Thoracic aorta (tissue), 2 donors: ENCODE results near the gene C1orf185. TPM values are rescaled to one million over a fixed set of nuclear protein-coding genes. Genes with fewer than 3 reads are reported as not detected.

Experiments
- ATAC-seq: fragments of 150-250 bp; one replicate; pipeline ENCODE4 v1.8.0; 2017; ENCODE audit warnings: low read depth; ENCODE audit not compliant: insufficient number of reproducible peaks, low FRiP score
- DNase-seq: peaks from one replicate; pipeline ENCODE4 v3.0.0-alpha.2; 2020; ENCODE audit warnings: low spot score
- H3K27ac ChIP-seq, 2 donors: fragments of 200-600 bp; sonication (generic); 1 replicate in 1 of 2; 2 replicates in 1 of 2; pipeline ENCODE4 v1.5.1; 2016; ENCODE audit warnings: mild to moderate bottlenecking in 2 of 2, moderate library complexity in 2 of 2
- H3K27me3 ChIP-seq: fragments of 200-600 bp; sonication (generic); replicated peaks from 2 replicates; pipeline ENCODE4 v1.6.0; 2016; ENCODE audit warnings: mild to moderate bottlenecking; ENCODE audit not compliant: insufficient read depth
- H3K36me3 ChIP-seq: fragments of 200-600 bp; sonication (generic); one replicate; pipeline ENCODE4 v1.5.1; 2016
- H3K4me1 ChIP-seq, 2 donors: fragments of 200-600 bp; sonication (generic); 1 replicate in 1 of 2; 2 replicates in 1 of 2; pipeline versions ENCODE4 v1.5.1 to v1.6.0; 2016; ENCODE audit warnings: low read depth in 2 of 2, mild to moderate bottlenecking in 1 of 2; ENCODE audit not compliant: control insufficient read depth in 1 of 2
- H3K4me3 ChIP-seq: fragments of 200-600 bp; sonication (generic); 2 replicates; pipeline ENCODE4 v1.5.1; 2016; ENCODE audit warnings: mild to moderate bottlenecking
- H3K9me3 ChIP-seq: fragments of 200-600 bp; sonication (generic); 2 replicates; pipeline ENCODE4 v1.5.1; 2016
- total RNA-seq, 2 donors: library from RNA; depleted of rRNA; stranded (reverse); fragments of >200 nt; gene quantifications; one replicate each; pipeline versions ENCODE4 v1.1.0 to v1.2.3, GENCODE V29; 2016
- TF ChIP-seq, protein P1 (sequence below): fragments of 200-600 bp; sonication (generic); IDR thresholded peaks from one replicate; pipeline ENCODE4 v1.5.1; 2019; ENCODE audit warnings: antibody characterized with exemption

The C1orf185 gene
- not detected for total RNA-seq

DNA sequence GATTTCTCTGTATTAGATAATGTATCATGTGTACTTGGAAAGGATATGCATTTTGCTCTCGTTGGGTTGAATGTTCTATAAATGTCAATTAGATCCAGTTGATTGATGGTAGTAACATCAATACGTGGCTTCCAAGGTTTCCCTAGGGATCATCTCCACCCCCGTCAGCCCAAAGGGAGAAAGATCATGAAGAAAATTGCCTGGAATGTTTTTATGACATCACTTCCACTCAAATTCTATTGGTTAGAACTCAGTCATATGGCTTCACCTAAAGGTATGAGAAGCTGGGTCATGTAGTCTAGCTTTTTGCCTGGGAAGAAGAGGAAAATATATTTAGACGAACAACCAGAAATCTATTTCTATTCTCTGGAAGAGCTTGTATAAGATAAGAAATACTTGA lies at the start of gene C1orf185:
TSS of gene C1orf185 (plus strand) at position 253 of the 400 bp plus-strand sequence. CDS start at position 259, 6 bp downstream.
- Histone ChIP-seq H3K27ac (no peak within 1 kb of the TSS), H3K36me3 (no peaks in the 10 kb centered on the region), H3K9me3 (no peaks in the 10 kb centered on the region), H3K27me3 (no peaks in the 10 kb centered on the region), H3K4me1 (no peaks in the 10 kb centered on the region), H3K4me3 (no peak within 1 kb of the TSS)
- DNase-seq (no peak), ATAC-seq (no peak)
- TF ChIP-seq, protein P1, sequence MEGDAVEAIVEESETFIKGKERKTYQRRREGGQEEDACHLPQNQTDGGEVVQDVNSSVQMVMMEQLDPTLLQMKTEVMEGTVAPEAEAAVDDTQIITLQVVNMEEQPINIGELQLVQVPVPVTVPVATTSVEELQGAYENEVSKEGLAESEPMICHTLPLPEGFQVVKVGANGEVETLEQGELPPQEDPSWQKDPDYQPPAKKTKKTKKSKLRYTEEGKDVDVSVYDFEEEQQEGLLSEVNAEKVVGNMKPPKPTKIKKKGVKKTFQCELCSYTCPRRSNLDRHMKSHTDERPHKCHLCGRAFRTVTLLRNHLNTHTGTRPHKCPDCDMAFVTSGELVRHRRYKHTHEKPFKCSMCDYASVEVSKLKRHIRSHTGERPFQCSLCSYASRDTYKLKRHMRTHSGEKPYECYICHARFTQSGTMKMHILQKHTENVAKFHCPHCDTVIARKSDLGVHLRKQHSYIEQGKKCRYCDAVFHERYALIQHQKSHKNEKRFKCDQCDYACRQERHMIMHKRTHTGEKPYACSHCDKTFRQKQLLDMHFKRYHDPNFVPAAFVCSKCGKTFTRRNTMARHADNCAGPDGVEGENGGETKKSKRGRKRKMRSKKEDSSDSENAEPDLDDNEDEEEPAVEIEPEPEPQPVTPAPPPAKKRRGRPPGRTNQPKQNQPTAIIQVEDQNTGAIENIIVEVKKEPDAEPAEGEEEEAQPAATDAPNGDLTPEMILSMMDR, result no peak

DNA sequence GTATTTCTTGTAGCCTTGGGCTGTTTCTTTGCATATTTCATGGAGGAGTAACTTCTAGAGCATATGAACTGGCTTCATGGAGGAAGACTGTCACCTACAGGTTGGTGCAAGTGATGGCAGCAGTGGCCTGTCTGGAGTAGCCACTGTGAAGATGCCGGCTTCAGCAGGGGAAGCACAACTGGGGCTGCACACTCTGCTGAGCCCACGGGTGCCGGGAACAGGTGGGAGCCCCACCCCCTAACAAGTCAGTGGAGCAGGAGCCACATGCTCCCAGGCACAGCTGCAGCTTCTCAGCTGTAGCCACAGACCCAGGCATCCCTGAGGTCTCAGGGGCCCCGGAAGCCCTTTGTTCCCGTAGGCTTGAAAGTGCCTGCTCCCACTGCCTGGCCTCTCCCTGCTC lies 43.2 kb upstream of the C1orf185 start:
- Histone ChIP-seq H3K9me3 (peaks cover 3% of the 10 kb centered on the region), H3K4me3 (no peak overlapping the region), H3K27ac (no peak overlapping the region), H3K4me1 (no peaks in the 10 kb centered on the region), H3K27me3 (no peaks in the 10 kb centered on the region), H3K36me3 (no peaks in the 10 kb centered on the region)
- no peak for ATAC-seq
- DNase-seq, result no peak
- TF ChIP-seq, protein P1, result no peak

DNA sequence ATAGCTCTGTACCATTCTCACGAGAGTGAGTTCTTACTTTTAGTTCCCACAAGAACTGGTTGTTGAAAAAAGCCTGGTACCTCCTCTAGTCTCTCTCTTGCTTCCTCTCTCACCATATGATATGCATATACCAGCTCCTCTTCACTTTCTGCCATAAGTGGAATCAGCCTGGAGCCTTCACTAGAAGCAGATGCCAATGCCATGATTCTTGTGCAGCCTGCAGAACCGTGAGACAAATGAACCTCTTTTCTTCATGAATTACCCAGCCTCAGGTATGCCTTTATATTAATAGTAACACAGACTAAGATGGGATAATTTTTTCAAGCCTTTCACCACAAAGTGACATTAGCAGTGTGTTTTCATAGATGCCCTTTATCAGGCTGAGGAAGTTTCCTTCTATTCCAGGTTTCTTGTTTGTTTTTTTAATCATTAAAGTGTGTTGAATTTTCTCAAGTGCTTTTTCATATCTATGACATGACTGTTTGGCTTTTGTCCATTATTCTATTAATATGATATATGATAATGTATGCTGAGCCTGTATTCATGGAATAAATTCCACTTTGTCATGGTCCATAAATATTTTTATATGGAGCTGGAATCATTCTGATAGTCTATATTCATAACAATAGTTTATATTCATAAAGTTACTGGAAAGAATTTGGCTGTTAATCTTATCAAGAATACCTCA lies 40.7 kb upstream of the C1orf185 start:
- Histone ChIP-seq H3K4me3 (no peak overlapping the region), H3K27me3 (no peaks in the 10 kb centered on the region), H3K9me3 (peaks cover 3% of the 10 kb centered on the region), H3K27ac (no peak overlapping the region), H3K4me1 (no peaks in the 10 kb centered on the region), H3K36me3 (no peaks in the 10 kb centered on the region)
- no peak for ATAC-seq
- TF ChIP-seq, protein P1, result no peak
- DNase-seq, result no peak

DNA sequence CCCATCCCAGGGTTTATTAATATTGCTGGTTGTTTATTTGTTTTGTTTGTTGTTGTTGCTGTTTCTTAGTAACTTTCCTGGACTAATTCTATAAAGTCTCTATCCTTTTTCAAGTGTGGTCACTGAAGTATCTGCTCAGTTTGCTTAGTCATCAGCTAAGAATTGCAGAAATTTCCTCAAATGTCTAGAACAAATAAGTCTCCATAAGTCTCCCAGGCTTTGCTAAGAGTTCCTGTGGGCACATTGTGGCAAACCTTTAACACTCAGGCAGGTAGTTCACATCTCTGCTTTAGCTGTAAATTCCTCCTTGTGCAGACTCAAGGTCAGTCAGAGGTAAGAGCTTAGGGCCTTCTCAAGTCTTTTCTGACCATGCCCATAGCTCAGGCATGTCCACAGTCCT lies 38.9 kb upstream of the C1orf185 start:
- Histone ChIP-seq H3K4me1 (no peaks in the 10 kb centered on the region), H3K27ac (no peak overlapping the region), H3K36me3 (no peaks in the 10 kb centered on the region), H3K9me3 (no peaks in the 10 kb centered on the region), H3K4me3 (no peak overlapping the region), H3K27me3 (no peaks in the 10 kb centered on the region)
- DNase-seq (no peak), ATAC-seq (no peak)
- TF ChIP-seq, protein P1, result no peak

DNA sequence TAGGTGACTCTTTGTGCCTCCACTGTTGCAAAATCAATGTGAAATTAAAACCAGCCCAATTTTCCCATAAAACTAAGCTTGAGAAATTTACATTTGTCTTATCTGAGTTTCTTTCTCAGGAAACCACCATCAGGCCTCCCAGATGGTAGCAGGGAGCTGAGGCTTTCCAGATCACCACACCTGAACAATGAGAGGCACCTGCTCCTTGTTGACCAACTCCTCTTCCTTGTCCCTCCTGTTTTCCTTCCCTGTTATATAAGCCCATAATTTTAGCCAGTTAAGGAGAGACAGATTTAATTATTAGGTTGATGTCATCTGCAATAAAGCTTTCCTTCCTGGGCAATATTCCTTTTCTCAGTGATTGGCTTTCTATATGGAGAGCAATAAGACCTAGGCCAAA lies 32.0 kb upstream of the C1orf185 start:
- DNase-seq (no peak), ATAC-seq (no peak)
- no peak overlapping the region for H3K27ac ChIP-seq
- H3K4me1 ChIP-seq, result peaks cover 0 to 10% of the 10 kb centered on the region in 2 donors
- H3K4me3 ChIP-seq, result no peak overlapping the region
- no peaks in the 10 kb centered on the region for H3K27me3 ChIP-seq
- H3K9me3 ChIP-seq, result no peaks in the 10 kb centered on the region
- no peaks in the 10 kb centered on the region for H3K36me3 ChIP-seq
- TF ChIP-seq, protein P1, result no peak
